Heart right ventricle (tissue), 16 donors: ENCODE data around the gene GAL3ST2. TPM values are rescaled to one million over a fixed set of nuclear protein-coding genes. Genes with fewer than 3 reads are reported as not detected.
"Not testable (repeated sequence)": the region's sequence is repeated elsewhere in the genome, so short reads cannot be mapped to it uniquely, and the experiment has no call there.

Experiments used
- ATAC-seq, 8 donors: fragments of 200-7000 bp; cut with Tn5 transposase; one replicate each; pipeline ENCODE4 v1.9.1; 2020; ENCODE audit warnings: mild to moderate bottlenecking in 8 of 8, moderate library complexity in 8 of 8, moderate number of reproducible peaks in 1 of 8
- DNase-seq, 2 donors: peaks; one replicate each; pipeline ENCODE4 v3.0.0-alpha.2; 2020
- H3K27ac ChIP-seq, 10 donors: fragments of 200-600 bp; sonication (generic) in 2 of 10; one replicate each; pipeline versions ENCODE4 v1.5.0 to v1.8.0; 2020 to 2022; ENCODE audit warnings: mild to moderate bottlenecking in 3 of 10
- H3K27me3 ChIP-seq, 7 donors: fragments of 200-600 bp; one replicate each; pipeline ENCODE4 v1.8.0; 2021 to 2022; ENCODE audit warnings: mild to moderate bottlenecking in 2 of 7
- H3K36me3 ChIP-seq, 9 donors: fragments of 200-600 bp; sonication (generic) in 1 of 9; one replicate each; pipeline versions ENCODE4 v1.5.0 to v1.8.0; 2020 to 2022; ENCODE audit warnings: mild to moderate bottlenecking in 2 of 9
- H3K4me1 ChIP-seq, 9 donors: fragments of 200-600 bp; sonication (generic) in 1 of 9; one replicate each; pipeline versions ENCODE4 v1.5.0 to v1.8.0; 2020 to 2022; ENCODE audit warnings: mild to moderate bottlenecking in 4 of 9
- H3K4me3 ChIP-seq, 10 donors: fragments of 200-600 bp; sonication (generic) in 2 of 10; one replicate each; pipeline versions ENCODE4 v1.5.0 to v1.8.0; 2020 to 2022; ENCODE audit warnings: mild to moderate bottlenecking in 7 of 10, moderate library complexity in 2 of 10
- H3K9me3 ChIP-seq, 11 donors: fragments of 200-600 bp in 10 of 11; sonication (generic) in 2 of 11; one replicate each; pipeline versions ENCODE4 v1.5.0 to v1.8.0; 2013 to 2022; ENCODE audit warnings: mild to moderate bottlenecking in 2 of 11, control low read depth in 1 of 11, moderate library complexity in 1 of 11
- WGBS, 2 donors: extraction: QIAGEN DNeasy Blood & Tissue Kit; methylation state at CpG; one replicate each; pipeline ENCODE4 v1.1.7; 2013; ENCODE audit warnings: inconsistent platforms in 1 of 2; 5-methylcytosine and 5-hydroxymethylcytosine counted together
- intact Hi-C, 10 donors: fragments of 100-400 bp; cut with DNase I; formaldehyde crosslinking; loops; one replicate each; pipeline versions ENCODE4 v1.11.1 to v1.14.2; 2022
- polyA plus RNA-seq, 2 donors: library from polyadenylated mRNA; stranded (reverse); fragments of 200-250 nt; gene quantifications; one replicate each; pipeline ENCODE4 v1.2.3, GENCODE V29; 2013
- total RNA-seq, 10 donors: library from RNA; stranded (reverse); fragmentation: NEBNext Ultra II Directional in 3 of 10; extraction: Animal tissue kit (Norgen Biotek cat#: 25700) in 3 of 10; gene quantifications; one replicate each; pipeline versions ENCODE4 v1.2.1 to v1.2.4, GENCODE V29; 2021 to 2023
- TF ChIP-seq, protein P1 (sequence below), 9 donors: fragments of 200-600 bp; sonication (generic) in 2 of 9; IDR thresholded peaks; one replicate each; pipeline versions ENCODE4 v1.5.0 to v1.8.0; 2021 to 2022; ENCODE audit warnings: antibody characterized with exemption in 9 of 9, mild to moderate bottlenecking in 5 of 9, moderate library complexity in 1 of 9
- donor health status: Arrhythmogenic right ventricular cardiomyopathy.
- donor health status: ischemic (EF 13 %, LVEDD 7.1; RV severe dilation, severe dysfunction).
- donor health status: healthy with polysubstance abuse.
- donor health status: DM: no; HTN: yes; CAD: no.
- donor health status: DM: no; HTN: no; CAD: no.
- donor health status: ischemic (EF 25% LVEDD 6.9; RV normal size, moderate dysfunction).
- donor health status: ischemic (EF 25% LVEDD 5.7; RV mildly dilated, moderate dysfunction).
- donor health status: healthy.
- donor health status: DM: yes; HTN: yes; CAD: no.
- donor health status: Ischemic cardiomyopathy.
- donor health status: ischemic (EF 35%, LVEDD 5.7; RV mildly dilated, moderate dysfunction).
- donor health status: nonischemic (EF 11% LVEDD 7.7; RV severe dilation, severe dysfunction).
- donor health status: DM: yes; HTN: yes; CAD: no.
- donor health status: PGD.
- donor health status: ischemic (EF 29% LVEDD 5.4; RV normal size, mild dysfunction).
- donor health status: nonischemic (EF 23%, LVEDD 6.1; RV moderate dilation, normal function).

GAL3ST2 gene
- total and polyA plus RNA-seq, 12 donors, result 0.19 to 0.28 (median 0.23) TPM; not detected in 9

DNA sequence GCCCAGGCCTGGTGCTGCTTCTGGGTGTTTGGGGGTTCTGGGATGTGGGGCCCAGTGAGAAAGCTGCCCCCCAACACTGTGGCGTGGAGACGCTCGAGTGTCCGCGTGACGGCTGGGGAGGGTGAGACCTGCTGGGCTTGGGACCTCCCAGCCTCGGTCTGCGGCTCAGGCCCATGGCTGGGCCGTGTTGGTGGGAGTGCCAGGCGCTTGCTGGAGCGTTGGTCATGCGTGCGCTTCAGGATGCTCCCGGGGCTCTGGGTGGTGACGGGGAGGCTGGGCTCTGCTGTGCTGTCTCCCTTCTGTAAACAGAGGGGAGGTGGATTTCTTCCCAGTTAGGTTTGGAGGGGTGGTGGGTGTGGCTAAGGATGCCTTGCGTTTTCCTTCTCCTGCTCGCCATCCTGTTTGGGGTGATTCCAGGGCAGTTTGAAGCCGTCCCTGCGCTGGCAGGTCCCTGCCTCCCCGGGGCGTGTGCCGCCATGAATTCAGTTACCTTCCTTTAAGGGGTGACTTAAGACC lies 606 bp downstream of the GAL3ST2 start:
- H3K27ac ChIP-seq, result no peak overlapping the region
- intact Hi-C loops, result no loop called here
- TF ChIP-seq, protein P1, sequence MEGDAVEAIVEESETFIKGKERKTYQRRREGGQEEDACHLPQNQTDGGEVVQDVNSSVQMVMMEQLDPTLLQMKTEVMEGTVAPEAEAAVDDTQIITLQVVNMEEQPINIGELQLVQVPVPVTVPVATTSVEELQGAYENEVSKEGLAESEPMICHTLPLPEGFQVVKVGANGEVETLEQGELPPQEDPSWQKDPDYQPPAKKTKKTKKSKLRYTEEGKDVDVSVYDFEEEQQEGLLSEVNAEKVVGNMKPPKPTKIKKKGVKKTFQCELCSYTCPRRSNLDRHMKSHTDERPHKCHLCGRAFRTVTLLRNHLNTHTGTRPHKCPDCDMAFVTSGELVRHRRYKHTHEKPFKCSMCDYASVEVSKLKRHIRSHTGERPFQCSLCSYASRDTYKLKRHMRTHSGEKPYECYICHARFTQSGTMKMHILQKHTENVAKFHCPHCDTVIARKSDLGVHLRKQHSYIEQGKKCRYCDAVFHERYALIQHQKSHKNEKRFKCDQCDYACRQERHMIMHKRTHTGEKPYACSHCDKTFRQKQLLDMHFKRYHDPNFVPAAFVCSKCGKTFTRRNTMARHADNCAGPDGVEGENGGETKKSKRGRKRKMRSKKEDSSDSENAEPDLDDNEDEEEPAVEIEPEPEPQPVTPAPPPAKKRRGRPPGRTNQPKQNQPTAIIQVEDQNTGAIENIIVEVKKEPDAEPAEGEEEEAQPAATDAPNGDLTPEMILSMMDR (IDR thresholded peaks at IDR 0.05), result no peak
- H3K36me3 ChIP-seq, result no peaks in the 10 kb centered on the region
- 65 to 75% methylated on average over 22 of the region's 22 CpGs for WGBS, 2 donors
- H3K4me3 ChIP-seq, result no peak overlapping the region
- H3K9me3 ChIP-seq, result peaks cover 0 to 19% (median 0%) of the 10 kb centered on the region in 11 donors
- no peak for ATAC-seq
- peaks cover 7 to 55% (median 40%) of the 10 kb centered on the region in 7 donors for H3K27me3 ChIP-seq
- no peaks in the 10 kb centered on the region for H3K4me1 ChIP-seq
- no peak for DNase-seq

GRCh38 chr2:241777686-241778627 lies 1.3 kb downstream of the GAL3ST2 start:
- TF ChIP-seq, protein P1 (IDR thresholded peaks at IDR 0.05), result no peak
- DNase-seq (no peak), ATAC-seq (no peak)
- H3K27me3 ChIP-seq, result peaks cover 7 to 48% (median 33%) of the 10 kb centered on the region in 7 donors
- no peak overlapping the region for H3K27ac ChIP-seq
- no peaks in the 10 kb centered on the region for H3K36me3 ChIP-seq
- peaks cover 0 to 20% (median 0%) of the 10 kb centered on the region in 11 donors for H3K9me3 ChIP-seq
- H3K4me3 ChIP-seq, result no peak overlapping the region
- intact Hi-C loops, result no loop called here
- 80% methylated on average over 21 of the region's 21 CpGs for WGBS, 2 donors
- no peaks in the 10 kb centered on the region for H3K4me1 ChIP-seq

- peaks cover 0 to 20% (median 0%) of the 10 kb centered on the region in 11 donors for H3K9me3 ChIP-seq
- H3K36me3 ChIP-seq, result no peaks in the 10 kb centered on the region
- no peak overlapping the region for H3K4me3 ChIP-seq
- peaks cover 0 to 18% (median 13%) of the 10 kb centered on the region in 7 donors for H3K27me3 ChIP-seq
- H3K27ac ChIP-seq, result no peak overlapping the region
- H3K4me1 ChIP-seq, result no peaks in the 10 kb centered on the region
- WGBS, 2 donors, result 84 to 85% methylated on average over 5 of the region's 5 CpGs
- ATAC-seq, result no peak
- TF ChIP-seq, protein P1 (IDR thresholded peaks at IDR 0.05), result no peak
- DNase-seq, result no peak
- intact Hi-C loops, result no loop called here
Measured at GRCh38 chr2:241780939-241781569, 4.4 kb downstream of the GAL3ST2 start.

DNA sequence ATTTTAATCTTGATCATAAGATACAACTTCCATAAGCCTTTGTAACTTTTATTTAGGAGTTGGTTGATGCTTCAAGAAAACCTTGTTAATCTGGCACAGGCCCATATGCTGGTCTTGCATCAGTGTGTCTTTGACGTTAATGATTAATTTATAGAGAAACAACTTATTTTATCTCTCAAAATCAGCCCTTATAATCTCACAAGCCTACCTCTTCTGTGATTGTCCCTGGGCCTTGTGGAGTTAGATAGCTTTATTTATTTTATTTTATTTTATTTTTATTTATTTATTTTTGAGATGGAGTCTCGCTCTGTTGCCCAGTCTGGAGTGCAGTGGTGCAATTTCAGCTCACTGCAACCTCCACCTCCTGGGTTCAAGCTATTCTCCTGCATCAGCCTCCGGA lies 5.4 kb downstream of the GAL3ST2 start:
- intact Hi-C loops, H3K4me1 ChIP-seq, H3K4me3 ChIP-seq, DNase-seq, H3K27ac ChIP-seq, H3K36me3 ChIP-seq, H3K27me3 ChIP-seq, ATAC-seq: not testable (repeated sequence)
- H3K9me3 ChIP-seq, result peaks cover 0 to 20% (median 0%) of the 10 kb centered on the region in 11 donors
- 86 to 90% methylated on average over 3 of the region's 3 CpGs for WGBS, 2 donors
